C4-2B (cell line): ENCODE data around the gene CFL1.

Experiments used
- ZFX ChIP-seq: fragments of 450-650 bp; IDR thresholded peaks from 2 replicates; pipeline ENCODE4 v1.6.1; 2017
- TF ChIP-seq, protein P1 (sequence below): fragments of 450-650 bp; conservative IDR thresholded peaks from 2 replicates; pipeline ENCODE4 v1.5.1; 2017; ENCODE audit warnings: mild to moderate bottlenecking

DNA sequence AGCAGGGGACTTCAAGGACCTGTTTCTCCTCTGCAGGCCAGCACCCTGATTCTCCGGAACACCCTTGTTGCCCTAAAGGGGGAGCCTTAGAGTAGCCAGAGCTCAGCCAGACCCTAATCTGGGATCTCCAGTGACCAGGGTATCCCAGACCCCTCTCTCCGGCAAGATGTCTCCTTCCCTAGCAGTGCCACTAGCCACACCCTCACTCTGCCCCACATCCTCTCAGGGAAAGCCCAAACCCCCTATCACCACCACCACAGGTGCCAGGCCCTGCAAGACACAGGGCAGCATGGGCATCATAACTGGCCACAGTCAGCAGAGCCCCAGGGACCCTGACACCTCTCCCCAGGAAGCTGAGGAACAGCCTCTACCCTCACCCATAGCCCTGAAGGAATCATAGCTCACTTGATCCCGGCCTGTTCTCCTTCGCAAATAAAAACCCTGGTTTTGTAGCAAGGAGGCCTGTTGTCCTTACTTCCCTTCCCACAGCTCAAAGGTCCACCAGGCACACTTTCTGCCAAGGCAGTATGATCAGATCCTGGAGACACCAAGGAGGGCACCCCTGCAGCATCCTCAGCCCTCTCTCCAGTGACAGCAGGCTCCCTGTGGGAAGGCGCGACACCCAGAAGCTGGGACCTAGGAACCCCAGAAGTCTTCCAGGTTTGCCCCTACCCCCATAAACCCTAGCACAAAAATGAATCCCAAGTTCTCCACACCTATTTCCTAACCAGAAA is 4.6 kb downstream of the CFL1 start:
- TF ChIP-seq, protein P1, sequence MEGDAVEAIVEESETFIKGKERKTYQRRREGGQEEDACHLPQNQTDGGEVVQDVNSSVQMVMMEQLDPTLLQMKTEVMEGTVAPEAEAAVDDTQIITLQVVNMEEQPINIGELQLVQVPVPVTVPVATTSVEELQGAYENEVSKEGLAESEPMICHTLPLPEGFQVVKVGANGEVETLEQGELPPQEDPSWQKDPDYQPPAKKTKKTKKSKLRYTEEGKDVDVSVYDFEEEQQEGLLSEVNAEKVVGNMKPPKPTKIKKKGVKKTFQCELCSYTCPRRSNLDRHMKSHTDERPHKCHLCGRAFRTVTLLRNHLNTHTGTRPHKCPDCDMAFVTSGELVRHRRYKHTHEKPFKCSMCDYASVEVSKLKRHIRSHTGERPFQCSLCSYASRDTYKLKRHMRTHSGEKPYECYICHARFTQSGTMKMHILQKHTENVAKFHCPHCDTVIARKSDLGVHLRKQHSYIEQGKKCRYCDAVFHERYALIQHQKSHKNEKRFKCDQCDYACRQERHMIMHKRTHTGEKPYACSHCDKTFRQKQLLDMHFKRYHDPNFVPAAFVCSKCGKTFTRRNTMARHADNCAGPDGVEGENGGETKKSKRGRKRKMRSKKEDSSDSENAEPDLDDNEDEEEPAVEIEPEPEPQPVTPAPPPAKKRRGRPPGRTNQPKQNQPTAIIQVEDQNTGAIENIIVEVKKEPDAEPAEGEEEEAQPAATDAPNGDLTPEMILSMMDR, result peak; percentile 5; the same call in 1 of the 2 replicates
- no peak for TF ChIP-seq ZFX
